ENCODE data around the gene ANKMY1.

ANKMY1 gene

GRCh38 chr2:240566203-240567136, 8.7 kb upstream of the ANKMY1 start (continued):
- TF ChIP-seq REST (tag by site-specific recombination; IDR thresholded peaks at IDR 0.05) (no peak), ZNF223 (tag by site-specific recombination; IDR thresholded peaks at IDR 0.05) (no peak), KLF7 (tag by site-specific recombination; IDR thresholded peaks at IDR 0.05; ENCODE audit: borderline replicate concordance) (no peak), ZBTB21 (tag by site-specific recombination; IDR thresholded peaks at IDR 0.05) (0 out of 2 replicates have a peak, but pooled peaks have one; percentile 12), ZNF24 (tag by site-specific recombination; IDR thresholded peaks at IDR 0.05) (0 out of 2 replicates have a peak, but pooled peaks have one; percentile 17), ZBTB7A (tag by site-specific recombination; IDR thresholded peaks at IDR 0.05; ENCODE audit: low read depth) (0 out of 2 replicates have a peak, but pooled peaks have one; percentile 28), ZNF112 (tag by site-specific recombination; IDR thresholded peaks at IDR 0.05) (no peak), GLIS2 (tag by site-specific recombination; IDR thresholded peaks at IDR 0.05) (peak; percentile 97), ZNF423 (tag by site-specific recombination; IDR thresholded peaks at IDR 0.05) (peak; percentile 98), ZNF114 (tag by site-specific recombination; IDR thresholded peaks at IDR 0.05) (no peak), KLF10 (tag by site-specific recombination; IDR thresholded peaks at IDR 0.05) (0 out of 2 replicates have a peak, but pooled peaks have one; percentile 37)

DNA sequence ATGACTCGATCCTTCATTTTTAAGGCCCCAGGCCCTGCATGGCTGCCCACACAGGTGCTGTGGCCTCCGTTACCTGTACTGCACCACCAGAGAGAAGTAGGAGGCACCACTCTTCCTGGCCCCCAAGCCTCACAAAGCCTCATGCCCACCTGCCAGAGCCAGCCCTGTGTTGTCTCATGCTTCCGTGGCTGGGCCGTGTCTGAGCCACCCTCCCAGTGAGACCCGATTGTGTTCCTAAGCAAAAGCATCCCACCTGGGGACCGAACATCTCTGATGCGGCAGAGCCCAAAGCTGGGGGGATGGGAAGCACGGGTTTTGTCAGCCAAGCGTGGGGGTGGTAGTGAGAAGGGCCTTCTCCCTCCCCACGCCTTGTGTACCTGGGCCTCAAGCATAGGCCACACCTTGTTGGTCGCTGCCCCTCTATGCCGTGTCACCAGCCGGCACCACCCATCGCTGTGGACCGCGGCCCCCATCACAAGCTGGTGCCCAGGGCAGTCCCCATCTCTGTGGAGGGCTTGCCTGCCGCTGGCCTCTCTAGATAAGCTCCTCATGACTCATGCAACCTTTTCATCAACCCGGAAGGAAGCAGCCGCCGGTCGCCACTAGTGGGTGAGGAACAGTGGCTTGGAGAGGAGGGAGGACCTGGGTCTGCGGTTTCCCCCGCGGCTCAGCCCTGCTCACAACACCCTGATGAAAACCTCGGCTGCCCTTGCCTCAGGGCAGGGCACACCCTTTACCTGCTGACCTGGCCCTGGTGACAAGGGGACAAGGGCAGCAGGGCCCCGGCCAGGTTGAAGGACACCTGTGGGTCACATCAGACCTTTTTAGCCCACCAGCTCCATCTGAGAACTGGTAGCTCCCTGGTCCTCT, 7.8 kb upstream of the ANKMY1 start:
- peak overlapping the region; percentile 38 for H3K4me3 ChIP-seq (ENCODE audit: low read depth, low read length)
- peaks cover 0 to 21% of the 10 kb centered on the region in 2 experiments; a peak in 1 of 3 replicates for H3K36me3 ChIP-seq (ENCODE audit: control insufficient read depth in 2 of 2, insufficient read depth in 1 of 2, low read length in 2 of 2)
- peaks cover 4% of the 10 kb centered on the region for H3K4me1 ChIP-seq (ENCODE audit: control insufficient read depth, insufficient read depth, low read length)
- peak overlapping the region; percentile 76 for H3K27ac ChIP-seq (ENCODE audit: extremely low read depth, low read depth, low read length)
- CTCF ChIA-PET, result interaction anchor here (0.6 to 3.8 kb wide), 12 partner anchors 15 to 1526 kb away, joined by 3 to 34 read pairs (median 4); partner anchors contain the start of gene CAPN10
- POLR2A ChIA-PET, result interaction anchor here (0.6 to 3.8 kb wide), 6 partner anchors 13 to 239 kb away, joined by 3 to 46 read pairs (median 4); partner anchors contain the start of gene CAPN10
- H3K9me3 ChIP-seq (ENCODE audit: control insufficient read depth, insufficient read depth, low read depth, low read length), result no peaks in the 10 kb centered on the region
- TF ChIP-seq SP2 (tag by site-specific recombination; IDR thresholded peaks at IDR 0.05) (peak; percentile 42), OSR2 (tag by site-specific recombination; IDR thresholded peaks at IDR 0.05) (0 out of 2 replicates have a peak, but pooled peaks have one; percentile 41), ZEB2 (tag by site-specific recombination; IDR thresholded peaks at IDR 0.05) (peak; percentile 53; the same call in 1 of the 2 replicates), ZBTB20 (tag by site-specific recombination; IDR thresholded peaks at IDR 0.05) (peak; percentile 56; the same call in 1 of the 2 replicates), ZFHX2 (tag by site-specific recombination; conservative IDR thresholded peaks at IDR 0.05) (peak; percentile 19; the same call in 1 of the 2 replicates), ZNF530 (tag by site-specific recombination; IDR thresholded peaks at IDR 0.05; ENCODE audit: low read depth) (no peak), GLIS2 (tag by site-specific recombination; IDR thresholded peaks at IDR 0.05) (peak; percentile 61), ZNF341 (tag by site-specific recombination; IDR thresholded peaks at IDR 0.05; ENCODE audit: low read depth) (peak; percentile 39; the same call in 1 of the 2 replicates), ZNF394 (tag by site-specific recombination; IDR thresholded peaks at IDR 0.05; ENCODE audit: borderline replicate concordance) (0 out of 2 replicates have a peak, but pooled peaks have one; percentile 13), SCRT2 (tag by site-specific recombination; IDR thresholded peaks at IDR 0.05) (peak; percentile 80), ZIC2 (tag by site-specific recombination; IDR thresholded peaks at IDR 0.05) (0 out of 2 replicates have a peak, but pooled peaks have one; percentile 26), ZNF549 (tag by site-specific recombination; IDR thresholded peaks at IDR 0.05) (no peak), ZNF398 (tag by site-specific recombination; IDR thresholded peaks at IDR 0.05) (peak; percentile 82)
- TF ChIP-seq, protein P1, sequence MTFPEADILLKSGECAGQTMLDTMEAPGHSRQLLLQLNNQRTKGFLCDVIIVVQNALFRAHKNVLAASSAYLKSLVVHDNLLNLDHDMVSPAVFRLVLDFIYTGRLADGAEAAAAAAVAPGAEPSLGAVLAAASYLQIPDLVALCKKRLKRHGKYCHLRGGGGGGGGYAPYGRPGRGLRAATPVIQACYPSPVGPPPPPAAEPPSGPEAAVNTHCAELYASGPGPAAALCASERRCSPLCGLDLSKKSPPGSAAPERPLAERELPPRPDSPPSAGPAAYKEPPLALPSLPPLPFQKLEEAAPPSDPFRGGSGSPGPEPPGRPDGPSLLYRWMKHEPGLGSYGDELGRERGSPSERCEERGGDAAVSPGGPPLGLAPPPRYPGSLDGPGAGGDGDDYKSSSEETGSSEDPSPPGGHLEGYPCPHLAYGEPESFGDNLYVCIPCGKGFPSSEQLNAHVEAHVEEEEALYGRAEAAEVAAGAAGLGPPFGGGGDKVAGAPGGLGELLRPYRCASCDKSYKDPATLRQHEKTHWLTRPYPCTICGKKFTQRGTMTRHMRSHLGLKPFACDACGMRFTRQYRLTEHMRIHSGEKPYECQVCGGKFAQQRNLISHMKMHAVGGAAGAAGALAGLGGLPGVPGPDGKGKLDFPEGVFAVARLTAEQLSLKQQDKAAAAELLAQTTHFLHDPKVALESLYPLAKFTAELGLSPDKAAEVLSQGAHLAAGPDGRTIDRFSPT (tag by site-specific recombination; IDR thresholded peaks at IDR 0.05), result peak; percentile 87

Data from HEK293 (cell line).